ENCODE results near the gene MINDY4. TPM values are rescaled to one million over a fixed set of nuclear protein-coding genes. Genes with fewer than 3 reads are reported as not detected.

Gene MINDY4
- polyA plus RNA-seq, 2 donors = 1.3 to 1.4 TPM

DNA sequence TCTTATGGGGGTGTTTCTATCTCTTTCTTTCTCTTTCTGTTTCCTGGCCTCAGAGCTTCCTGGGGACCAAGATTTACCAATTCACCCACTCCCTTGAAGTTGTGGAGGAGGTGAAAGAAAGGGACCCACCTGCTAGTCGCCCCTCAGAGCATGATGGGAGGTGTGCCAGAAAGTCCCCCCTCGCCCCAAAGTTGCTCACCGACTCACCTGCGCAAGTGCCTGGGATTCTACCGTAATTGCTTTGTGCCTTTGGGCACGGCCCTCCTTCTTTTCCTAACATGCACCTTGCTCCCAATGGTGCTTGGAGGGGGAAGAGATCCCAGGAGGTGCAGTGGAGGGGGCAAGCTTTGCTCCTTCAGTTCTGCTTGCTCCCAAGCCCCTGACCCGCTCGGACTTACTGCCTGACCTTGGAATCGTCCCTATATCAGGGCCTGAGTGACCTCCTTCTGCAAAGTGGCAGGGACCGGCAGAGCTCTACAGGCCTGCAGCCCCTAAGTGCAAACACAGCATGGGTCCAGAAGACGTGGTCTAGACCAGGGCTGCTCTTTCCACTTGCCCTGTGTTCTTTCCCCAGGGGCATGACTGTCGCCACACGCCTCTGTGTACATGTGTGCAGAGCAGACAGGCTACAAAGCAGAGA lies 152.7 kb downstream of the MINDY4 start:
- peaks cover 0 to 6% of the 10 kb centered on the region in 2 donors for H3K36me3 ChIP-seq (ENCODE audit: control insufficient read depth in 2 of 2, insufficient read depth in 2 of 2, low read length in 1 of 2)
- peaks cover 5% of the 10 kb centered on the region in 2 donors for H3K9me3 ChIP-seq (ENCODE audit: control insufficient read depth in 2 of 2, insufficient read depth in 1 of 2, low read depth in 1 of 2, low read length in 1 of 2)
- H3K4me3 ChIP-seq (ENCODE audit: low read depth in 1 of 2, low read length in 2 of 2) = no peak overlapping the region
- WGBS, 2 donors = 88 to 91% methylated on average over 13 of the region's 13 CpGs
- H3K27ac ChIP-seq (ENCODE audit: low read depth in 2 of 2, low read length in 1 of 2) = no peak overlapping the region
- H3K27me3 ChIP-seq (ENCODE audit: control insufficient read depth in 1 of 2, insufficient read depth in 2 of 2, low read length in 2 of 2) = no peaks in the 10 kb centered on the region
- peaks cover 0 to 15% of the 10 kb centered on the region in 2 donors for H3K4me1 ChIP-seq (ENCODE audit: control insufficient read depth in 2 of 2, insufficient read depth in 2 of 2, low read length in 1 of 2)

DNA sequence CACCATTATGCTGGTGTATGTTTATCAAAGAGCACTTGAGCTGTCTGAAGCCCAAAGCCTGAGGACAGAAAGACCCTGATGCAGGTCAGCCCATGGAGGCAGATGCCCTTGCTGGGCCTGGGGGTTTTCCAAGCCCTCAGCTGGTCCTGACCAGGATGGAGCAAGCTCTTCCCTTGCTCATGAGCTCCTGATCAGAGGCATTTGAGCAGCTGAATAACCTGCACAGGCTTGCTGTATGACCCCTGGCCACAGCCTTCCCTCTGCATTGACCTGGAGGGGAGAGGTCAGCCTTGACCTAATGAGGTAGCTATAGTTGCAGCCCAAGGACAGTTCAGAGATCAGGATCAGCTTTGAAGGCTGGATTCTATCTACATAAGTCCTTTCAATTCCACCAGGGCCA lies 153.4 kb downstream of the MINDY4 start:
- no peak overlapping the region for H3K27ac ChIP-seq (ENCODE audit: low read depth in 2 of 2, low read length in 1 of 2)
- peaks cover 5% of the 10 kb centered on the region in 2 donors for H3K9me3 ChIP-seq (ENCODE audit: control insufficient read depth in 2 of 2, insufficient read depth in 1 of 2, low read depth in 1 of 2, low read length in 1 of 2)
- peaks cover 0 to 6% of the 10 kb centered on the region in 2 donors for H3K36me3 ChIP-seq (ENCODE audit: control insufficient read depth in 2 of 2, insufficient read depth in 2 of 2, low read length in 1 of 2)
- peaks cover 0 to 15% of the 10 kb centered on the region in 2 donors for H3K4me1 ChIP-seq (ENCODE audit: control insufficient read depth in 2 of 2, insufficient read depth in 2 of 2, low read length in 1 of 2)
- no peaks in the 10 kb centered on the region for H3K27me3 ChIP-seq (ENCODE audit: control insufficient read depth in 1 of 2, insufficient read depth in 2 of 2, low read length in 2 of 2)
- no peak overlapping the region for H3K4me3 ChIP-seq (ENCODE audit: low read depth in 1 of 2, low read length in 2 of 2)

DNA sequence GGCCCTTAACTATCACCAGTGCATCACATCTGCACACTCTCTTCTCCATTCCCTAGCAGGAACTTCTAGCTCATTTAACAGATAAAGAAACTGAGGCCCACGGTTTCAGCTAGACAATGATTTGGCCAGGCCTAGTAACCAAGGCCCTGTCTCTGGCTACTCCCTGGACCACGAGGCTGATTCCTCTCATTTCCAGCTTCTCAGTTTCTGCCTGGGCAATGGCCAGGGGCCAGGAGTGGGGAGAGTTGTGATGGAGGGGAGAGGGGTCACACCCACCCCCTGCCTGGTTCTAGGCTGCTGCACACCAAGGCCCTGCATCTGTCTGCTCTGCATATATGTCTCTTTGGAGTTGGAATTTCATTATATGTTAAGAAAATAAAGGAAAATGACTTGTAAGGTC lies 153.9 kb downstream of the MINDY4 start:
- no peak overlapping the region for H3K4me3 ChIP-seq (ENCODE audit: low read depth in 1 of 2, low read length in 2 of 2)
- H3K9me3 ChIP-seq (ENCODE audit: control insufficient read depth in 2 of 2, insufficient read depth in 1 of 2, low read depth in 1 of 2, low read length in 1 of 2) = peaks cover 5% of the 10 kb centered on the region in 2 donors
- H3K4me1 ChIP-seq (ENCODE audit: control insufficient read depth in 2 of 2, insufficient read depth in 2 of 2, low read length in 1 of 2) = peaks cover 0 to 11% of the 10 kb centered on the region in 2 donors
- 66 to 67% methylated on average over 2 of the region's 2 CpGs for WGBS, 2 donors
- peaks cover 0 to 6% of the 10 kb centered on the region in 2 donors for H3K36me3 ChIP-seq (ENCODE audit: control insufficient read depth in 2 of 2, insufficient read depth in 2 of 2, low read length in 1 of 2)
- no peaks in the 10 kb centered on the region for H3K27me3 ChIP-seq (ENCODE audit: control insufficient read depth in 1 of 2, insufficient read depth in 2 of 2, low read length in 2 of 2)
- no peak overlapping the region for H3K27ac ChIP-seq (ENCODE audit: low read depth in 2 of 2, low read length in 1 of 2)

DNA sequence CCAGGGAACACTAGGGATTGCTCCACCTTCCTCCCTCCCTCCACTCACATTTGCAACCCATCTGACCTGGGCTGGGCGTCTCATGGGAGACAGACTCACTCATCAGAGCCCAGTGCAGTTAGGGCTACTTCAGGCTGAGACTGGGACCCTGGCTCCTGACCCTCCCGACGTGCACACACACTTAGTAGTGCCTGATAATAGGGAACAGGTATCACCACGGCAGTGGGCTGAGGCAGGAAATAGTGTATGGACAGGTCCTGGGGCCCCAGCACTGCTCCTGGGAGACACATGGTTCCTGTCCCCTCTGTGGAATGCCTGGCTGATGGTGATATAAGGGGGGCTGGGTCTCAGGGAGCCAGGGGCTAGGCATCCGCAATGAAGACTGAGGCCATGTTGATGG lies 154.7 kb downstream of the MINDY4 start:
- no peak overlapping the region for H3K4me3 ChIP-seq (ENCODE audit: low read depth in 1 of 2, low read length in 2 of 2)
- peaks cover 0 to 8% of the 10 kb centered on the region in 2 donors for H3K4me1 ChIP-seq (ENCODE audit: control insufficient read depth in 2 of 2, insufficient read depth in 2 of 2, low read length in 1 of 2)
- H3K27me3 ChIP-seq (ENCODE audit: control insufficient read depth in 1 of 2, insufficient read depth in 2 of 2, low read length in 2 of 2) = no peaks in the 10 kb centered on the region
- 90 to 91% methylated on average over 5 of the region's 5 CpGs for WGBS, 2 donors
- H3K36me3 ChIP-seq (ENCODE audit: control insufficient read depth in 2 of 2, insufficient read depth in 2 of 2, low read length in 1 of 2) = peaks cover 0 to 6% of the 10 kb centered on the region in 2 donors
- H3K9me3 ChIP-seq (ENCODE audit: control insufficient read depth in 2 of 2, insufficient read depth in 1 of 2, low read depth in 1 of 2, low read length in 1 of 2) = peaks cover 5% of the 10 kb centered on the region in 2 donors
- H3K27ac ChIP-seq (ENCODE audit: low read depth in 2 of 2, low read length in 1 of 2) = no peak overlapping the region

DNA sequence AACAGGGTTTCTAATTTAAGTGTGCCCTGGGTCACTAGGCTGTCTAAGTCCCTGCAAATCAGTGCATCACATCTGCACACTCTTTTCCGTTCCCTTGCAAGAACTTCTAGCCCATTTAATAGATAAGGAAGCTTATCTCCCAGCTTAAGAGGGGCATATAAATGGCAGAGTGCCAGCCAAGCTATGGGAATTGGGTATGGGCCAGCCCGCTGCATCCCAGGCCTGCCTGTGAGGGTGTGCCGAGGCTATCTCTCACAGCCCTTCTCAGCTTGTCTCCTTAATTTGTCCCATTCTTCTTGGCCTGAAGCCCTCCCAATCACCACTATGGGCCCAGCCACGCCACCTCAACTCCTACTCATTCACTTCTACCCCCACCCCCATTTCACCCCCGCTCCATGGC lies 155.1 kb downstream of the MINDY4 start:
- Histone ChIP-seq H3K9me3 (ENCODE audit: control insufficient read depth in 2 of 2, insufficient read depth in 1 of 2, low read depth in 1 of 2, low read length in 1 of 2) (peaks cover 5% of the 10 kb centered on the region in 2 donors), H3K4me1 (ENCODE audit: control insufficient read depth in 2 of 2, insufficient read depth in 2 of 2, low read length in 1 of 2) (peaks cover 0 to 4% of the 10 kb centered on the region in 2 donors), H3K27ac (ENCODE audit: low read depth in 2 of 2, low read length in 1 of 2) (no peak overlapping the region), H3K27me3 (ENCODE audit: control insufficient read depth in 1 of 2, insufficient read depth in 2 of 2, low read length in 2 of 2) (no peaks in the 10 kb centered on the region), H3K4me3 (ENCODE audit: low read depth in 1 of 2, low read length in 2 of 2) (no peak overlapping the region), H3K36me3 (ENCODE audit: control insufficient read depth in 2 of 2, insufficient read depth in 2 of 2, low read length in 1 of 2) (peaks cover 0 to 6% of the 10 kb centered on the region in 2 donors)
- WGBS, 2 donors = 85 to 88% methylated on average over 5 of the region's 5 CpGs

DNA sequence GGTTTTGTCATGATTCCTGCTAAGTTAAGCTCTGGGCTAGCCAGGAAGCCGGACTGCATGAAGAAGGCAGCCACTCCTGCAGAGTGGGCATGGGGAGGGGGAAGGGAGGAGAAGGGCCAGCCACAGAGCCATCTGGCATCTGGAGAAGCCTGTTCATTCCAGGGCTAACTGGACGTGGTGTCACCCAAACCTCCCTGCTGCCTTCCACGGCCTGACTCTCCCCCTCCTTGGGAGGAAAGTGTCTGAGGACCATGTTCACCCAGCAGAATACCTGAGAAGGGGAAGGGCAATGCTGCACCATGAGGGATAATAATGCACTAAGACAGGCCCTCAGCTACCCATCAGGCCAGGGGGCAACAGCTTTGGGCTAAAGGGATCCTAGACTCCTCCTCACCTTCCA lies 155.8 kb downstream of the MINDY4 start:
- WGBS, 2 donors = 84 to 92% methylated on average over 3 of the region's 3 CpGs

DNA sequence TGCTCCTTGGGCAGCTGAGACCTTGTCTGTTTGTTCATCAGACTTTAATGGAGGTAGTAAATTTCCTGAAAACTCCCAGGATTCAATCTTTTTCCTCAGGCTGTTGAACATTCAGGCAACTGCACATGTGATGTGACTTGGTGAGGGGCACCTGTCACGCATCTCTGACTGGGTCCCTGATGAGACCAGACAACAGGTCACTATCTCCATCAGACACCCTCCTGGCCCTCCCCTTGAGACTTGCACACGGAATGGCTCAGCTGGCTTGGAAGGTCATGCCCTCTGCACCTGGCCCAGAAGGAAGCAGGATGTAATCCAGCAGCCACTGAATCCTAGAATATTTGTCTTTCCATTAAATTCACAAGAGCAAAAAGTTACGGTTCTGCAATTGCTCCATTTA lies 156.3 kb downstream of the MINDY4 start:
- H3K27me3 ChIP-seq (ENCODE audit: control insufficient read depth in 1 of 2, insufficient read depth in 2 of 2, low read length in 2 of 2) = no peaks in the 10 kb centered on the region
- peaks cover 0 to 4% of the 10 kb centered on the region in 2 donors for H3K4me1 ChIP-seq (ENCODE audit: control insufficient read depth in 2 of 2, insufficient read depth in 2 of 2, low read length in 1 of 2)
- H3K36me3 ChIP-seq (ENCODE audit: control insufficient read depth in 2 of 2, insufficient read depth in 2 of 2, low read length in 1 of 2) = peaks cover 0 to 6% of the 10 kb centered on the region in 2 donors
- no peak overlapping the region for H3K4me3 ChIP-seq (ENCODE audit: low read depth in 1 of 2, low read length in 2 of 2)
- WGBS, 2 donors = 76 to 86% methylated on average over 3 of the region's 3 CpGs
- no peak overlapping the region for H3K27ac ChIP-seq (ENCODE audit: low read depth in 2 of 2, low read length in 1 of 2)
- H3K9me3 ChIP-seq (ENCODE audit: control insufficient read depth in 2 of 2, insufficient read depth in 1 of 2, low read depth in 1 of 2, low read length in 1 of 2) = peaks cover 5% of the 10 kb centered on the region in 2 donors

More for the DNA sequence above, 155.8 kb downstream of the MINDY4 start:
- Histone ChIP-seq H3K4me1 (ENCODE audit: control insufficient read depth in 2 of 2, insufficient read depth in 2 of 2, low read length in 1 of 2) (peaks cover 0 to 4% of the 10 kb centered on the region in 2 donors), H3K36me3 (ENCODE audit: control insufficient read depth in 2 of 2, insufficient read depth in 2 of 2, low read length in 1 of 2) (peaks cover 0 to 6% of the 10 kb centered on the region in 2 donors), H3K27ac (ENCODE audit: low read depth in 2 of 2, low read length in 1 of 2) (no peak overlapping the region), H3K9me3 (ENCODE audit: control insufficient read depth in 2 of 2, insufficient read depth in 1 of 2, low read depth in 1 of 2, low read length in 1 of 2) (peaks cover 5% of the 10 kb centered on the region in 2 donors), H3K4me3 (ENCODE audit: low read depth in 1 of 2, low read length in 2 of 2) (no peak overlapping the region), H3K27me3 (ENCODE audit: control insufficient read depth in 1 of 2, insufficient read depth in 2 of 2, low read length in 2 of 2) (no peaks in the 10 kb centered on the region)

DNA sequence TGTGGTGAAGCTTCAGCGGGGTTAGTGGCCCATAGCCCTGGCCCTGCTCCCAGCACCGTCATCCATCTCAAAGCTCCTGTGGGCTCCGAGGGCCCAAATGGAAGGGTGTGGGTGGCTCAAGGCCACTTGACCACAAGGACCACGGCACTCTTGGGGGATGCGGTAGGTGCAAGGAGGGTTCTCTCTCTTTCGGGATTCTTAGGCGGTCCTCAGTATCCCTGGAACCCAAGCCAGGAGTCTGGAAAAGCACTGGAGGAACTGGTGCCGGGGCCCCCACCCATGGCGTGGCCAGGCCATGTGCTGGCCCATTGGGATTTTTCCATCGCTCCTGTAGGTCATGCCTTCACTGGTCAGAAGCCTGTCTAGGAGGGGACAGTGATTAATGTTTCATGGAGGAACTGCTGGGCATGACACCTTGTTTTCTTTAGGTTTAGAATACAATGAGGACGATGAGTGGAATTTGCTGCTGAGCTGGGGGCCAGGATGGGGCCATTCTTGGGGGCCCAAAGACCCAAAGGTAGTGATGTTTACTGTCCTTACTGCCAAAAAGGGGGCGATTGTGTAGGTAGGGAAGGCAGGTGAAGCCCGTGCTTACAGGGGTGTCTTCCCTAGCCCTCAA lies 157.1 kb downstream of the MINDY4 start:
- Histone ChIP-seq H3K36me3 (ENCODE audit: control insufficient read depth in 2 of 2, insufficient read depth in 2 of 2, low read length in 1 of 2) (peaks cover 0 to 6% of the 10 kb centered on the region in 2 donors), H3K9me3 (ENCODE audit: control insufficient read depth in 2 of 2, insufficient read depth in 1 of 2, low read depth in 1 of 2, low read length in 1 of 2) (peaks cover 5% of the 10 kb centered on the region in 2 donors), H3K4me3 (ENCODE audit: low read depth in 1 of 2, low read length in 2 of 2) (no peak overlapping the region), H3K27me3 (ENCODE audit: control insufficient read depth in 1 of 2, insufficient read depth in 2 of 2, low read length in 2 of 2) (no peaks in the 10 kb centered on the region), H3K4me1 (ENCODE audit: control insufficient read depth in 2 of 2, insufficient read depth in 2 of 2, low read length in 1 of 2) (peaks cover 0 to 4% of the 10 kb centered on the region in 2 donors), H3K27ac (ENCODE audit: low read depth in 2 of 2, low read length in 1 of 2) (no peak overlapping the region)
- WGBS, 2 donors = 93 to 94% methylated on average over 13 of the region's 13 CpGs

DNA sequence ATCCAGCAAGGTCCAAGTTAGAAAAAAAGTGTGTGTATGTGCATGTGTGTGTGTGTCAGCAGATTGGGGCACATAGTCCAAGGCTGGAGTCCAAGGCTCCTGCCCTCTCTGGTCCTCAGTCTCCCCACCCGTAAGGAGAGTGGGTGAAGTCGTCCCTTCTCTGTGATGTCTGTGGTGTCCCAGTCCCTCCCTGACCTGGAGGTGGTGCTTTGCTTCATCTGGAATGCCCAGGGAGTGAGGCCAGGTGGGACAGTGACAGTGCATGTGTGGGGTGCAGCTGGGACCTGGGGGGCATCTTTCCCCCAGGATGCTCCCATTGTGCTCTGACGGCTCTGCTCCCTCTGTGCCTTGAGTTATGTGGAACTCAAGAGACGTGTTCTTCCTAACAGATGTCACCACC lies 158.5 kb downstream of the MINDY4 start:
- 87 to 90% methylated on average over 4 of the region's 4 CpGs for WGBS, 2 donors
- no peak overlapping the region for H3K4me3 ChIP-seq (ENCODE audit: low read depth in 1 of 2, low read length in 2 of 2)
- H3K27me3 ChIP-seq (ENCODE audit: control insufficient read depth in 1 of 2, insufficient read depth in 2 of 2, low read length in 2 of 2) = no peaks in the 10 kb centered on the region
- H3K36me3 ChIP-seq (ENCODE audit: control insufficient read depth in 2 of 2, insufficient read depth in 2 of 2, low read length in 1 of 2) = no peaks in the 10 kb centered on the region
- no peak overlapping the region for H3K27ac ChIP-seq (ENCODE audit: low read depth in 2 of 2, low read length in 1 of 2)
- H3K9me3 ChIP-seq (ENCODE audit: control insufficient read depth in 2 of 2, insufficient read depth in 1 of 2, low read depth in 1 of 2, low read length in 1 of 2) = peaks cover 5% of the 10 kb centered on the region in 2 donors
- H3K4me1 ChIP-seq (ENCODE audit: control insufficient read depth in 2 of 2, insufficient read depth in 2 of 2, low read length in 1 of 2) = no peaks in the 10 kb centered on the region

DNA sequence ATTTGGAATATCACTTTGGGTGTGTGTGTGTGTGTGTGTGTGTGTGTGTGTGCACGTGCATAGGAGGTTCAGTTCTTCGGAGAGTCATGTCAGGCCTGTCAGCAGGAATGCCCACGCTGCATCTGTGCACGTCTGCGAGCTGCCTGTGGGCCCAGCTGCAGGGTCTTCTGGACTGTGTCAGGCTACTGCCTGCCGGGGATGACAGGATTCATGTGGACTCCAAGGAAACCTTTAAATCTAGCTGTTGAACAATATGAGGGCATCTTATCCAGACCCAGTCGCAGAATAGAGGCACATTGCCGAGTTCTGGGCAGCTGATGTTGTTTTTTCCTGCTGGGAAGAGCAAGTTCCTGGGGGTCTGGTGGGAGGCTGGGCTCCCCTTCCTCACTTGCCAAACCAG lies 159.4 kb downstream of the MINDY4 start:
- no peak overlapping the region for H3K27ac ChIP-seq (ENCODE audit: low read depth in 2 of 2, low read length in 1 of 2)
- no peaks in the 10 kb centered on the region for H3K4me1 ChIP-seq (ENCODE audit: control insufficient read depth in 2 of 2, insufficient read depth in 2 of 2, low read length in 1 of 2)
- H3K4me3 ChIP-seq (ENCODE audit: low read depth in 1 of 2, low read length in 2 of 2) = no peak overlapping the region
- no peaks in the 10 kb centered on the region for H3K36me3 ChIP-seq (ENCODE audit: control insufficient read depth in 2 of 2, insufficient read depth in 2 of 2, low read length in 1 of 2)
- WGBS, 2 donors = 73 to 74% methylated on average over 8 of the region's 8 CpGs
- no peaks in the 10 kb centered on the region for H3K27me3 ChIP-seq (ENCODE audit: control insufficient read depth in 1 of 2, insufficient read depth in 2 of 2, low read length in 2 of 2)
- peaks cover 5% of the 10 kb centered on the region in 2 donors for H3K9me3 ChIP-seq (ENCODE audit: control insufficient read depth in 2 of 2, insufficient read depth in 1 of 2, low read depth in 1 of 2, low read length in 1 of 2)

All from esophagus (tissue), 2 donors.